HepG2 (cell line): Measurements from ENCODE around the gene SCN4B. TPM values are rescaled to one million over a fixed set of nuclear protein-coding genes. Genes with fewer than 3 reads are reported as not detected.
A peak's percentile ranks its signal among the peaks of the same experiment; 100 is the strongest.

Source experiments
- AGO2 ChIP-seq: fragments of 200-400 bp; formaldehyde crosslinking; optimal IDR thresholded peaks from 2 replicates; pipeline ENCODE3; 2017; ENCODE audit warnings: mild to moderate bottlenecking, low read depth, low read length, moderate library complexity
- CREB1 ChIP-seq, 2 experiments: fragments of 450-650 bp in 1 of 2; IDR thresholded peaks; 2 replicates each; pipeline ENCODE4 v1.6.1; 2016 to 2017; ENCODE audit warnings: control low read depth in 1 of 2, mild to moderate bottlenecking in 1 of 2, missing compliant biosample characterization in 1 of 2, missing genetic modification characterization in 1 of 2
- EEA1 ChIP-seq: sonication (generic); formaldehyde crosslinking; IDR thresholded peaks from 2 replicates; pipeline ENCODE4 v1.5.1; 2020; ENCODE audit warnings: mild to moderate bottlenecking, missing genetic modification reagents, borderline replicate concordance
- FIP1L1 ChIP-seq: fragments of 200-400 bp; formaldehyde crosslinking; IDR thresholded peaks from 2 replicates; pipeline ENCODE4 v1.6.1; 2018; ENCODE audit warnings: low read depth, mild to moderate bottlenecking, low read length, moderate library complexity, borderline replicate concordance; ENCODE audit not compliant: insufficient read depth
- FOXO1 ChIP-seq: sonication (generic); formaldehyde crosslinking; IDR thresholded peaks from 2 replicates; pipeline ENCODE4 v1.4.0; 2020; ENCODE audit warnings: missing genetic modification reagents
- KMT2A ChIP-seq: sonication (generic); formaldehyde crosslinking; IDR thresholded peaks from 2 replicates; pipeline ENCODE4 v1.4.0; 2020; ENCODE audit warnings: missing genetic modification reagents
- MAZ ChIP-seq, 2 experiments: sonication (generic) in 1 of 2; formaldehyde crosslinking in 1 of 2; IDR thresholded peaks; 2 replicates each; pipeline versions ENCODE4 v1.5.0 to v1.6.1; 2012 to 2020; ENCODE audit warnings: low read depth in 2 of 2, mild to moderate bottlenecking in 2 of 2, borderline replicate concordance in 1 of 2, improper control_type of control experiment in 1 of 2, low read length in 1 of 2, missing genetic modification reagents in 1 of 2, moderate library complexity in 1 of 2
- NAIF1 ChIP-seq: sonication (generic); formaldehyde crosslinking; IDR thresholded peaks from 2 replicates; pipeline ENCODE4 v1.5.0; 2020; ENCODE audit warnings: mild to moderate bottlenecking, missing genetic modification reagents, borderline replicate concordance
- NCOA2 ChIP-seq: sonication (generic); formaldehyde crosslinking; IDR thresholded peaks from 2 replicates; pipeline ENCODE4 v1.8.0; 2022; ENCODE audit warnings: inconsistent platforms
- NFKBIZ ChIP-seq: IDR thresholded peaks from 2 replicates; pipeline ENCODE4 v1.6.1; 2018; ENCODE audit warnings: missing genetic modification reagents, missing compliant biosample characterization
- REL ChIP-seq: sonication (generic); formaldehyde crosslinking; conservative IDR thresholded peaks from 2 replicates; pipeline ENCODE4 v1.8.0; 2022; ENCODE audit warnings: mild to moderate bottlenecking, missing genetic modification reagents, moderate library complexity
- RFX1 ChIP-seq: fragments of 450-650 bp; IDR thresholded peaks from 2 replicates; pipeline ENCODE4 v1.6.1; 2017
- ZMYM3 ChIP-seq: sonication (generic); formaldehyde crosslinking; IDR thresholded peaks from 2 replicates; pipeline ENCODE4 v1.5.1; 2020; ENCODE audit warnings: mild to moderate bottlenecking, missing genetic modification reagents
- ZNF383 ChIP-seq: sonication (generic); formaldehyde crosslinking; IDR thresholded peaks from 2 replicates; pipeline ENCODE4 v1.4.0; 2020; ENCODE audit warnings: missing genetic modification reagents, mild to moderate bottlenecking, borderline replicate concordance
- ZNF530 ChIP-seq: sonication (generic); formaldehyde crosslinking; IDR thresholded peaks from 2 replicates; pipeline ENCODE4 v1.5.0; 2020; ENCODE audit warnings: low read depth, mild to moderate bottlenecking, missing genetic modification reagents
- ZNF713 ChIP-seq: sonication (generic); formaldehyde crosslinking; IDR thresholded peaks from 2 replicates; pipeline ENCODE4 v1.4.0; 2020; ENCODE audit warnings: mild to moderate bottlenecking, missing genetic modification reagents
- ZNF747 ChIP-seq: sonication (generic); formaldehyde crosslinking; IDR thresholded peaks from 2 replicates; pipeline ENCODE4 v1.8.1; 2023; ENCODE audit warnings: missing genetic modification reagents, mild to moderate bottlenecking, borderline replicate concordance
- ZNF883 ChIP-seq: sonication (generic); formaldehyde crosslinking; IDR thresholded peaks from 2 replicates; pipeline ENCODE4 v1.5.1; 2020; ENCODE audit warnings: mild to moderate bottlenecking, missing genetic modification reagents; ENCODE audit errors: not compliant biosample characterization
- polyA plus RNA-seq, 8 experiments: library from polyadenylated mRNA; depleted of rRNA in 3 of 8; stranded (reverse) in 7 of 8; unstranded in 1 of 8; fragments of >200 nt; fragmentation: Illumina TruSeq in 4 of 8; extraction: Trizol in 4 of 8; gene quantifications; 2 replicates each; pipeline versions ENCODE4 v1.2.1 to v1.2.3, GENCODE V29; 2011 to 2016; ENCODE audit warnings: low read depth in 4 of 8, missing spikeins in 1 of 8, mixed read lengths in 1 of 8; ENCODE audit not compliant: insufficient read depth in 1 of 8
- total RNA-seq, 5 experiments: library from RNA; depleted of rRNA; stranded (reverse); fragments of >200 nt; fragmentation: Illumina TruSeq; extraction: Trizol; gene quantifications; 2 replicates each; pipeline ENCODE4 v1.2.3, GENCODE V29; 2016; ENCODE audit warnings: low read depth in 1 of 5
- TF ChIP-seq, protein P1 (sequence below): sonication (generic); formaldehyde crosslinking; IDR thresholded peaks from 2 replicates; pipeline ENCODE4 v1.4.0; 2020; ENCODE audit warnings: missing genetic modification reagents
- TF ChIP-seq, protein P2 (sequence below): sonication (generic); formaldehyde crosslinking; IDR thresholded peaks from 2 replicates; pipeline ENCODE4 v1.8.1; 2023; ENCODE audit warnings: mild to moderate bottlenecking, missing genetic modification reagents
- TF ChIP-seq, protein P3 (sequence below): sonication (generic); formaldehyde crosslinking; IDR thresholded peaks from 2 replicates; pipeline ENCODE4 v1.5.1; 2020; ENCODE audit warnings: missing genetic modification reagents, mild to moderate bottlenecking, borderline replicate concordance
- TF ChIP-seq, protein P4 (sequence below): sonication (generic); formaldehyde crosslinking; IDR thresholded peaks from 2 replicates; pipeline ENCODE4 v1.5.0; 2020; ENCODE audit warnings: mild to moderate bottlenecking, missing genetic modification reagents, borderline replicate concordance

The SCN4B gene
- total and polyA plus RNA-seq, 2 of the 13 experiments (the other 11 are each of a cell fraction or from before 2014, with no cell fraction given) = 0.04 to 0.29 TPM

DNA sequence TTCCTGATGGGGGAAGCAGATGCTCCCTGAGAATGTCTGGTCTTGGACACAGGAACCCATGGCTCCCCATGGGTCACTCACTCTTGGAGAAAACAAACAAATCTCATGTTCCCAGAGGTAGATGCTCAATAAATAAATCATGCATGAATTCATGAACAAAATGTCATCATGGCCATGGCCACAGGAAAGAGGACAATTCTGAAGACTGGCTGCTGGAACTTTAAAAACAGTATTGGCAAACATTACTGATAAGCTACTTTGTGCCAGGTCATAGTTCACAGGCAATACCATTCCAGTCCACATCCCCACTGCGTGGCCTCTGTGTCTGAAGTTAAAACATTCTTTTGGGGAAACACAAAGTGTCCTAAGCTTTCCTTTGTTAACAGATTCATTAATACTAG is 56.7 kb downstream of the SCN4B start (continued):
- TF ChIP-seq KMT2A (CRISPR knock-in tag) = no peak
- TF ChIP-seq ZNF530 (CRISPR knock-in tag) = no peak
- TF ChIP-seq ZNF713 (CRISPR knock-in tag) = no peak
- 0 out of 2 replicates have a peak, but pooled peaks have one; percentile 25 for TF ChIP-seq NAIF1 (CRISPR knock-in tag)
- no peak for TF ChIP-seq FIP1L1
- TF ChIP-seq ZNF883 (CRISPR knock-in tag) = no peak
- TF ChIP-seq REL (CRISPR knock-in tag) = no peak
- TF ChIP-seq, protein P1, sequence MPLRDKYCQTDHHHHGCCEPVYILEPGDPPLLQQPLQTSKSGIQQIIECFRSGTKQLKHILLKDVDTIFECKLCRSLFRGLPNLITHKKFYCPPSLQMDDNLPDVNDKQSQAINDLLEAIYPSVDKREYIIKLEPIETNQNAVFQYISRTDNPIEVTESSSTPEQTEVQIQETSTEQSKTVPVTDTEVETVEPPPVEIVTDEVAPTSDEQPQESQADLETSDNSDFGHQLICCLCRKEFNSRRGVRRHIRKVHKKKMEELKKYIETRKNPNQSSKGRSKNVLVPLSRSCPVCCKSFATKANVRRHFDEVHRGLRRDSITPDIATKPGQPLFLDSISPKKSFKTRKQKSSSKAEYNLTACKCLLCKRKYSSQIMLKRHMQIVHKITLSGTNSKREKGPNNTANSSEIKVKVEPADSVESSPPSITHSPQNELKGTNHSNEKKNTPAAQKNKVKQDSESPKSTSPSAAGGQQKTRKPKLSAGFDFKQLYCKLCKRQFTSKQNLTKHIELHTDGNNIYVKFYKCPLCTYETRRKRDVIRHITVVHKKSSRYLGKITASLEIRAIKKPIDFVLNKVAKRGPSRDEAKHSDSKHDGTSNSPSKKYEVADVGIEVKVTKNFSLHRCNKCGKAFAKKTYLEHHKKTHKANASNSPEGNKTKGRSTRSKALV (CRISPR knock-in tag) = no peak
- TF ChIP-seq, protein P2, sequence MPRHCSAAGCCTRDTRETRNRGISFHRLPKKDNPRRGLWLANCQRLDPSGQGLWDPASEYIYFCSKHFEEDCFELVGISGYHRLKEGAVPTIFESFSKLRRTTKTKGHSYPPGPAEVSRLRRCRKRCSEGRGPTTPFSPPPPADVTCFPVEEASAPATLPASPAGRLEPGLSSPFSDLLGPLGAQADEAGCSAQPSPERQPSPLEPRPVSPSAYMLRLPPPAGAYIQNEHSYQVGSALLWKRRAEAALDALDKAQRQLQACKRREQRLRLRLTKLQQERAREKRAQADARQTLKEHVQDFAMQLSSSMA (CRISPR knock-in tag) = no peak
- TF ChIP-seq RFX1 = no peak
- peak; percentile 88 for TF ChIP-seq NCOA2 (CRISPR knock-in tag)
- peak; percentile 74 for TF ChIP-seq ZMYM3
- no peak for TF ChIP-seq NFKBIZ (CRISPR knock-in tag)
- TF ChIP-seq CREB1 (IDR thresholded peaks at IDR 0.05) = no peak
- no peak for TF ChIP-seq CREB1 (CRISPR knock-in tag; IDR thresholded peaks at IDR 0.05)
- no peak for TF ChIP-seq ZNF383 (CRISPR knock-in tag)
- TF ChIP-seq FOXO1 (CRISPR knock-in tag) = peak; percentile 67; the same call in 1 of the 2 replicates
- TF ChIP-seq ZNF747 (CRISPR knock-in tag) = no peak
- no peak for TF ChIP-seq EEA1
- no peak for TF ChIP-seq MAZ (IDR thresholded peaks at IDR 0.05; ENCODE audit: borderline replicate concordance, low read depth, low read length)
- TF ChIP-seq MAZ (CRISPR knock-in tag; IDR thresholded peaks at IDR 0.05; ENCODE audit: low read depth) = no peak
- TF ChIP-seq AGO2 = no peak
- TF ChIP-seq, protein P3, sequence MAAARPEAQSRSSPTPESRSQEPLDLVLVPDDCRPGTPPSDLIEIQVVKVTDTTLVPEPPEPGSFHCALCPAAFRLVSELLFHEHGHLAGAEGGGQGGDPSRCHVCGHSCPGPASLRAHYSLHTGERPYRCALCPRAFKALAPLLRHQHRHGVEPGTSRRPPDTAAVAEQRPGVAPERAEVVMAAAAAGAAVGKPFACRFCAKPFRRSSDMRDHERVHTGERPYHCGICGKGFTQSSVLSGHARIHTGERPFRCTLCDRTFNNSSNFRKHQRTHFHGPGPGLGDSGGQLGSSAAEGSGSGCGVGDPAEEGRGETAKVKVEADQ (CRISPR knock-in tag) = no peak
- TF ChIP-seq, protein P4, sequence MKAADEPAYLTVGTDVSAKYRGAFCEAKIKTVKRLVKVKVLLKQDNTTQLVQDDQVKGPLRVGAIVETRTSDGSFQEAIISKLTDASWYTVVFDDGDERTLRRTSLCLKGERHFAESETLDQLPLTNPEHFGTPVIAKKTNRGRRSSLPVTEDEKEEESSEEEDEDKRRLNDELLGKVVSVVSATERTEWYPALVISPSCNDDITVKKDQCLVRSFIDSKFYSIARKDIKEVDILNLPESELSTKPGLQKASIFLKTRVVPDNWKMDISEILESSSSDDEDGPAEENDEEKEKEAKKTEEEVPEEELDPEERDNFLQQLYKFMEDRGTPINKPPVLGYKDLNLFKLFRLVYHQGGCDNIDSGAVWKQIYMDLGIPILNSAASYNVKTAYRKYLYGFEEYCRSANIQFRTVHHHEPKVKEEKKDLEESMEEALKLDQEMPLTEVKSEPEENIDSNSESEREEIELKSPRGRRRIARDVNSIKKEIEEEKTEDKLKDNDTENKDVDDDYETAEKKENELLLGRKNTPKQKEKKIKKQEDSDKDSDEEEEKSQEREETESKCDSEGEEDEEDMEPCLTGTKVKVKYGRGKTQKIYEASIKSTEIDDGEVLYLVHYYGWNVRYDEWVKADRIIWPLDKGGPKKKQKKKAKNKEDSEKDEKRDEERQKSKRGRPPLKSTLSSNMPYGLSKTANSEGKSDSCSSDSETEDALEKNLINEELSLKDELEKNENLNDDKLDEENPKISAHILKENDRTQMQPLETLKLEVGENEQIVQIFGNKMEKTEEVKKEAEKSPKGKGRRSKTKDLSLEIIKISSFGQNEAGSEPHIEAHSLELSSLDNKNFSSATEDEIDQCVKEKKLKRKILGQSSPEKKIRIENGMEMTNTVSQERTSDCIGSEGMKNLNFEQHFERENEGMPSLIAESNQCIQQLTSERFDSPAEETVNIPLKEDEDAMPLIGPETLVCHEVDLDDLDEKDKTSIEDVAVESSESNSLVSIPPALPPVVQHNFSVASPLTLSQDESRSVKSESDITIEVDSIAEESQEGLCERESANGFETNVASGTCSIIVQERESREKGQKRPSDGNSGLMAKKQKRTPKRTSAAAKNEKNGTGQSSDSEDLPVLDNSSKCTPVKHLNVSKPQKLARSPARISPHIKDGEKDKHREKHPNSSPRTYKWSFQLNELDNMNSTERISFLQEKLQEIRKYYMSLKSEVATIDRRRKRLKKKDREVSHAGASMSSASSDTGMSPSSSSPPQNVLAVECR (CRISPR knock-in tag) = no peak; the same call in 1 of the 2 replicates
